HG03025 (cell line): ENCODE data around the gene ZNF709.
"Not testable (repeated sequence)": the region's sequence is repeated elsewhere in the genome, so short reads cannot be mapped to it uniquely, and the experiment has no call there.

Source experiments
- ATAC-seq: cut with Tn5 transposase; IDR thresholded peaks from one replicate; pipeline ENCODE4 v1.9.1; 2021; ENCODE audit warnings: mild to moderate bottlenecking, moderate library complexity; ENCODE audit not compliant: unreplicated experiment, low FRiP score

Gene ZNF709

DNA sequence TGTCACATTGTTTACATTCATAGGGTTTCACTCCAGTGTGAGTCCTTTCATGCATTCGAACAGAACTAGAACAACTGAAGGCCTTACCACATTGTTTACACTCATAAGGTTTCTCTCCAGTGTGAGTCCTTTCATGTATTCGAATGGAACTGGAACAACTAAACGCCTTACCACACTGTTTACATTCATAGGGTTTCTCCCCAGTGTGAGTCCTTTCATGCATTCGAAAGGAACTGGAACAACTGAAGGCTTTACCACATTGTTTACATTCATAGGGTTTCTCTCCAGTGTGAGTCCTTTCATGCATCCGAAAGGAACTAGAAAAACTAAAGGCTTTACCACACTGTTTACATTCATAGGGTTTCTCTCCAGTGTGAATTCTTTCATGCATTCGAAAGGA lies 20.5 kb downstream of the ZNF709 start:
- not testable (repeated sequence) for ATAC-seq

DNA sequence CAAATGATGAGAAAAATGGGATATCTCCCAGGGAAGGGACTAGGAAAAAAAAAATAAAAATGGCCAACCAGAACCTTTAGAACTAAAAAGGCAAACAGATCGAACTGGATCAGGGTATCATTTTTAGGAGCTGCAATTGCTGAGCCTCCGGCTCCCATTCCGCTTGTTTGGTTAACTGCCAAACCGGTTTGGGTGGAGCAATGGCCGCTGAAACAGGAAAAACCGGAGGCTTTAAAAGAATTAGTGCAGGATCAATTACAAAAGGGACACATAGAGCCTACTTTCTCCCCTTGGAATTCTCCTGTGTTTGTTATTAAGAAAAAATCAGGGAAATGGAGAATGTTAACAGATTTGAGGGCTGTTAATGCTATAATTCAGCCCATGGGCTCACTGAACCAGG lies 31.1 kb downstream of the ZNF709 start:
- no peak for ATAC-seq

DNA sequence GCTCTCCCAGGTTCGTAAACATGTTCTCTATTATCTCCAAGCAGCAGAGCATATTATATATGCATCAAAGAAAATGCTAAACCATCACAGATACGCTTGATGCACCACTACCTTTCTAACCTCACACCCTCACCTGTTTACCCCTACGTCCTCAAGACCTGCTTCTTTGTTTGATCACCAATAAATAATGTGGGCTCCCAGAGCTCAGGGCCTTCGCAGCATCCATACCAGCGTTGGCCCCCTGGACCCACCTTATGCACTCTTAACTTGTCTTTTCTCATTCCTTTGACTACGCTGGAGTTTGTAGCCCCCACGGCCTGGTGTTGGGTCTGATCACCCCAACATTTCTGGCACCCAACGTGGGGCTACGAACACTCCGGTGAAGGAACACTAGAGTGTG lies 33.8 kb downstream of the ZNF709 start:
- ATAC-seq: no peak

DNA sequence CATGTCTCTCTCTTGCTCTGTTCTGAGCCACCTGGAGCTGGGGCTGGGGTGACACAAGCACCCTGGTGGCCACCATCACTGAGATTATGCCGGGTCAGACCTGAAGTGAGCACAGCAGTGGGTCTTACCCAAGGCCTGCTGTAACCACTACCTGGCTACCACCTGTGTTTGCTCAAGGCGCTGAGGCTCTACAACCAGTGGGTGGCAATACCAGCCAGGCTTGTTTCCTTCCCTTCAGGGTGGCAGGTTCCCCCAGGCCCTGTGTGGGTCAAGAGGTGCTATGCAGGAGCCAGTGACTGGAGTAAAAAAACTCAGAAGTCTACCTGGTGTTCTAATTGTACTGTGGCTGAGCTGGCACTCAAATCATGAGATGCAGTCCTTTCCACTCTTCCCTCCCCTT lies 35.8 kb downstream of the ZNF709 start:
- ATAC-seq: no peak

DNA sequence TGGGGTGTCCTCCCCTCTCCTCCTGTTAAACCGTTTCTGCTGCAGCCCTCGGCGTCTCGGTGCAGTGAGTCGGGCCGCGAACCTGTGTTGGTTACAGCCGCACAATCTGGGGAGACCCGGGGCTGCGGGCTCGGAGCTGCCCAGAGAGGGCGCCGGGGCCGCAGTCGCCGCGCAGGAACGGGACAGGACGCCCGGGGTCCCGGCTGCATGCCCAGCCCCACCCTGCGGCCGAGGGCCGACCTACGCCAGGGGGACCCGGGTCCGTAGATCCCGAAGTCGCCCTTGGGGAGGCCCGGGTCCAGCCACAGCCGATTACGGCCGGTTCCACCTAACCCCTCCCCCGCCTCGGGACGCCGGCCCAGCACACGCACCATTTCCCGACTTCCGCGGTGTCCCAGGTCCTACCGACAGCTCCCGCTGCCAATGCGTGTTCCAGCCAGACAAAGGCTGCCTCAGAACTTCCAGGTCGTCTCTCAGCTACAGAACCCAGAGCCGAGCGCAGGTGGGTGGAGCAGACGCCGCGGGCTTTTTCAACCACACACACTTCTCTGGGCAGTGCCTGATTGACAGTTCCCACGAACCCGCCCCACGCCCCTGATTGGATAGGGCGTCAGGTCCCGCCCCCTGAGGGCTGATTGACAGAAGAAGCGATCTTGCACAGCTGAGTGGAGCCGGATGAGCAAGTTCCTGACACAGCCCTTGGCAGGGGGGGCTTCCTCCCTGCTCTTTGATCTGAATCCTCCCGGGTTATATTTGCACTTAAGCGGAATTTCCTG lies 43.9 kb downstream of the ZNF709 start, which contains the start of gene ZNF443:
Gene ZNF443 (minus strand): TSS at position 481 of the 776 bp plus-strand sequence. CDS start 107 bp downstream, at position 374.
- peak; percentile 86 for ATAC-seq

DNA sequence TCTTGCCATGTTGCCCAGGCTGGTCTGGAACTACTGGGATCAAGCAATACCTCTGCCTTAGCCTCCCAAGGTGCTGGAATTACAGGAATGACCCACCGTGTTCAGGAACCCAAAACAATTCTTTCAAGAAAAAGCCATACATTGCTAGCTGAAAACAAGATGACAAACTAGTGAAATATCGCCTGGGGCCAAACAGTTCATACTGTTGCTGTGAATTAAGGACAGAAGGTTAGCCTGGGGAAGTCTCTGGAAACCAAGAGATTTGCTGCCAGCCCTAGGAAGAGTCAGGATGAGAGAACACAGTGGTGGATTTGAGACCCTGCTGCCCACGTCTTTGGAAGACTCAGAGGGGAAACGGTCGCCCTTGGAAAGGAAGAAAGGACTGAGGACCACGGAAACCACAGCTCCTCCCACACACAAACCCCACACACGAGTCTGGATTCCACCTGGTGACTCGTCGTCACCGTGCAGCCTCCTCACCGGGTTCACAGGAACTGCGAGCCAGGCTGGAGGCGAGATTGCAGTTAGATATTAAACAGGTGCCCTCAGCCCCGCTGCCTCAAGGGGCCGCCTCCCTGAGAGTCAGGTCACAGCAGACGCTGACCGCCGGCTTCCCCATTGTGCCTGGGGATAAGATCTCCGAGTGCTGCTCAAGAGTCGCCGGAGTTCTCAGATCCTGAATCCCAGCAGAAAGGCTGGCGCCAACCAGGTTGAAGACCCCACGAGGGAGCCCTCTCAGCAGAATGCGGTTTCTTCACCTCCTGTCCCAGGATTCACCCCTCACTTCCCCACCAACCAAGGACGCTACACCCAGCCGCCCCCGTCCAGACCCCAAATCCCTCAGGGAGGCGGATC lies 44.7 kb downstream of the ZNF709 start:
- ATAC-seq: not testable (repeated sequence)

DNA sequence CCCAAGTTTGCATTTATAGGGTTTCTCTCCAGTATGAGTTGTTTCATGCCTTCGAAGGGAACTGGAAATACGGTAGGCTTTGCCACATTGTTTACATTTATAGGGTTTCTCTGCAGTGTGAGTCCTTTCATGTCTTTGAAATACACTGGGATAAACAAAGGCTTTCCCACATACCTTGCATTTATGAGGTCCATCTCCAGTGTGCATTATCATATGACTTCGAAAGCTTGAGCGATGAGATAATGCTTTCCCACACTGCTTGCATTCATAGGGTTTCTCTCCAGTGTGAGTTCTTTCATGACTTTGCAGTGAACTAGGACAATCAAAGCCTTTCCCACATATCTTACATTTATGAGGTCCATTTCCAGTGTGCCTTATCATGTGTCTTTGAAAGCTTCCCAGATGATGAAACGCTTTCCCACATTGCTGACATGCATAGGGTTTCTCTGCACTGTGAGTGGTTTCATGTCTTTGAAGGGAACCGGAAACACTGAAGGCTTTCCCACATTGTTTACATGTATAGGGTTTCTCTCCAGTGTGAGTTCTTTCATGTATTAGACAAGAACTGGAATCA lies 53.8 kb downstream of the ZNF709 start:
- not testable (repeated sequence) for ATAC-seq

DNA sequence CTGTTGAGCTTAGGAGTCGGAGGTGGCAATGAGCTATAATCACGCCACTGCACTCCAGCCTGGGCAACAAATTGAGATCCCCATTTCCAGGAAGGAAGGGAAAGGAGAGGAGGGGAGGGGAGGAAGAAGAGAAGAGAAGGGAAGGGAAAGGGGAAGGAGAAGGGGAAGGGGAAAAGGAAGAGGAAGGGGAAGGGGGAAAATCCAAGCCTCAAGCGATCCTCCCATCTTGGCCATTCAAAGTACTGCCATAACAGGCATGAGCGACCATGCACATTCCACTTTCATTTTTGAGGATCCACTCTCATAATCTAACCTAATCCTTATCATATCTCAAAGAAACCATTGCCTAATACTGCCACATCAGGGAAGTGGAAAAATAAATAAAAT lies 58.7 kb downstream of the ZNF709 start:
- no peak for ATAC-seq

DNA sequence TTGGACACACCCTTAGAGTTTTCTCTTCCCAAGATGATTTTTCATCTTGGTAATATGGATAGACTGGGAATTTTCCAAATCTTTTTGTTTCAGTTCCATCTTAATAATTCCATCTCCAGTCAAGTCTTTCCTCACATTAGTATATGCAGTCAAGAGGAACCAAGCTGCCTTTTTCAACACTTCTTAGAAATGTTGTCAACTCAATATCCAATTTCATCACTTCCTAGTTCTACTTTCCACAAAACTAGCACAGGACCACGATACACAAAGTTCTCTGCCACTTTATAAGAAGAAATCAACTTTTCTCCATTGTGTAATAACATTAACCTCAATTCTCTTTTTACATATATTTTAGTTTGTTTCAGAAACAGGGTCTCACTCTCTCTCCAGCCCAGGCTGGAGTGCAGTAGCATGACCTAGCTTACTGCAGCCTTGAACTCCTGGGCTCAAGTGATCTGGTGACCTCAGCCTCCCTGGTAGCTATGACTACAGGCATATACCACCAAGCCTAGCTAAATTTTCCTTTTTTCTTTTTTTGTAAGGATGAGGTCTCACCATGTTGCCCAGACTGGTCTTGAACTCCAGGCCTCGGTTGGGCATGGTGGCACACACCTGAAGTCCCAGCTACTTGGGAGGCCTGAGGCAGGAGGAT lies 59.3 kb downstream of the ZNF709 start:
- ATAC-seq: no peak

DNA sequence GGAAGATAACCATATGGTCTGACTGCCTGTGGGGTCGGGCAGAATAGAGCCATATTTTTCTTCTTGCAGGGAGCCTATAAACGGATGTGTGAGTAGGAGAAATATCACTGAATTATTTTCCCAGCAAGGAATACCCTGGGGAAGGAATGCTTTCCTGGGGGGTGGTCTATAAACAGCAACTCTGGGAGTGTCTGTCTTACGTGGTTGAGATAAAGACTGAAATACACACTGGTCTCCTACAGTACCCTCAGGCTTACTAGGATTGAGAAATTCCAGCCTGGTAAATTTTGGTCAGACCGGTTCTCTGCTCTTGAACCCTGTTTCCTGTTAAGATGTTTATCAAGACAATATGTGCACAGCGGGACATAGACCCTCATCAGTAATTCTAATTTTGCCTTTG lies 67.3 kb downstream of the ZNF709 start:
- ATAC-seq: not testable (repeated sequence)

DNA sequence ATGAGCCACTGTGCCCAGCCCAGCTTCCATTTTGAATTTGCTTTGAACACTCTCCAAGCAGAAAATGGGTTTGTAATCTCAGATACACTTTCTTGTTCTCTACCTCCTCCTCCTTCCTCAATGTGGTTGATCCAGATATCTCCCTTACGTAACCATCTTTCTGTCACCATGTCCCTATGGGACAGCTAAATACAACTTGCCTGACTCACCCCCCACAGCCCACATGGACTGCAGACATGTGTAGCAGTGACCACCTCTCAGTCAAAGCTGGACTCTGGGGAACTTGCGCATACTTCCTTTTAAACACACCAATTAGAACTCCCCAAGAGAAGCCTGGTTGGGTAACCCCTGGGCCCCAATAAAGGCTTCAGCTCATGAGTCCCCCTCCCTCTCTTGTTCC lies 72.7 kb downstream of the ZNF709 start:
- no peak for ATAC-seq
